H1 (cell line): ENCODE measurements around the gene SMIM41. TPM values are rescaled to one million over a fixed set of nuclear protein-coding genes. Genes with fewer than 3 reads are reported as not detected.

Source experiments
- ATF3 ChIP-seq: IDR thresholded peaks from 2 replicates; pipeline ENCODE4 v1.6.1; 2011; ENCODE audit warnings: low read depth, mild to moderate bottlenecking, low read length; ENCODE audit not compliant: insufficient read depth
- E2F6 ChIP-seq: IDR thresholded peaks from 2 replicates; pipeline ENCODE4 v1.6.1; 2012; ENCODE audit warnings: inconsistent platforms
- EP300 ChIP-seq, 2 experiments: IDR thresholded peaks; 1 replicate in 1 of 2; 2 replicates in 1 of 2; pipeline ENCODE4 v1.6.1; 2011 to 2012; ENCODE audit warnings: low read depth in 2 of 2, low read length in 2 of 2, mild to moderate bottlenecking in 2 of 2, borderline replicate concordance in 1 of 2, inconsistent platforms in 1 of 2, moderate library complexity in 1 of 2
- HDAC2 ChIP-seq, 2 experiments: fragments of 300-600 bp in 1 of 2; sonication (generic) in 1 of 2; IDR thresholded peaks; 2 replicates each; pipeline ENCODE4 v1.6.1; 2011 to 2012; ENCODE audit warnings: low read depth in 2 of 2, low read length in 2 of 2, mild to moderate bottlenecking in 2 of 2, moderate library complexity in 2 of 2, borderline replicate concordance in 1 of 2, inconsistent platforms in 1 of 2
- HDAC6 ChIP-seq: IDR thresholded peaks from one replicate; pipeline ENCODE4 v1.7.1; 2012; ENCODE audit warnings: low read depth, mild to moderate bottlenecking, inconsistent platforms, low read length, moderate library complexity
- KDM5A ChIP-seq: fragments of 200-600 bp; IDR thresholded peaks from 2 replicates; pipeline ENCODE4 v1.7.1; 2012; ENCODE audit warnings: mild to moderate bottlenecking, low read length, inconsistent platforms, mixed read lengths
- MAX ChIP-seq: IDR thresholded peaks from 2 replicates; pipeline ENCODE4 v1.6.1; 2012; ENCODE audit warnings: inconsistent platforms
- SP4 ChIP-seq: IDR thresholded peaks from 2 replicates; pipeline ENCODE4 v1.6.1; 2012; ENCODE audit warnings: low read length, inconsistent platforms
- SUZ12 ChIP-seq: fragments of 200-600 bp; sonication (generic); IDR thresholded peaks from 2 replicates; pipeline ENCODE4 v1.6.1; 2012; ENCODE audit warnings: mild to moderate bottlenecking, inconsistent platforms, low read length, moderate library complexity, mixed read lengths
- TBP ChIP-seq: IDR thresholded peaks from 2 replicates; pipeline ENCODE4 v1.6.1; 2011; ENCODE audit warnings: low read depth, low read length, improper control_type of control experiment
- polyA plus RNA-seq, 7 experiments: library from polyadenylated mRNA; depleted of rRNA in 3 of 7; stranded (reverse) in 5 of 7; unstranded in 2 of 7; fragments of >200 nt in 5 of 7; fragments of 200-250 nt in 2 of 7; gene quantifications; 1 replicate in 5 of 7; 2 replicates in 1 of 7; 4 replicates in 1 of 7; pipeline versions ENCODE4 v1.2.1 to v1.2.3, GENCODE V29; 2011 to 2013; ENCODE audit warnings: missing spikeins in 2 of 7, mixed read lengths in 2 of 7
- total RNA-seq: library from RNA; stranded (reverse); fragmentation: NEBNext Ultra II Directional; extraction: Animal tissue kit (Norgen Biotek cat#: 25700); gene quantifications from 2 replicates; pipeline ENCODE4 v1.2.1, GENCODE V29; 2021

Gene SMIM41
- total and polyA plus RNA-seq, 2 of the 8 experiments (the other 6 are each of a cell fraction or from before 2014, with no cell fraction given), result 0.28 to 0.98 TPM

GRCh38 chr12:52049688-52050087 is 29.8 kb upstream of the SMIM41 start (continued):
- TF ChIP-seq MAX (no peak), KDM5A (no peak), EP300 (IDR thresholded peaks at IDR 0.05; ENCODE audit: borderline replicate concordance in 1 of 2, low read depth in 2 of 2, low read length in 2 of 2) (no peak), HDAC2 (IDR thresholded peaks at IDR 0.05; ENCODE audit: borderline replicate concordance in 1 of 2, low read depth in 2 of 2, low read length in 2 of 2) (no peak), ATF3 (no peak), SUZ12 (no peak), TBP (no peak), HDAC6 (no peak), SP4 (no peak), E2F6 (no peak)
